ENCODE data around the gene GSTO2. TPM values are rescaled to one million over a fixed set of nuclear protein-coding genes. Genes with fewer than 3 reads are reported as not detected.

GSTO2 gene
- total RNA-seq (2014; rRNA removed; shearing (Covaris generic)) (1.6 and 8.2 TPM in 2 replicates), total RNA-seq (2022) (1.6 and 2.2 TPM in 2 replicates), Bru-seq, nascent RNA (percentile 37 among the genes with signal in this experiment), BruChase-seq, experiment 1, labeled RNA remaining after a 6-hour chase (percentile 40 among the genes with signal in this experiment), BruChase-seq, experiment 2, labeled RNA remaining after a 2-hour chase (percentile 39 among the genes with signal in this experiment)
- long read RNA-seq, partial matches to known transcripts: 0 of 1 reads
- long read RNA-seq, other reads (novel, unspliced or antisense): 0 of 1 reads

DNA sequence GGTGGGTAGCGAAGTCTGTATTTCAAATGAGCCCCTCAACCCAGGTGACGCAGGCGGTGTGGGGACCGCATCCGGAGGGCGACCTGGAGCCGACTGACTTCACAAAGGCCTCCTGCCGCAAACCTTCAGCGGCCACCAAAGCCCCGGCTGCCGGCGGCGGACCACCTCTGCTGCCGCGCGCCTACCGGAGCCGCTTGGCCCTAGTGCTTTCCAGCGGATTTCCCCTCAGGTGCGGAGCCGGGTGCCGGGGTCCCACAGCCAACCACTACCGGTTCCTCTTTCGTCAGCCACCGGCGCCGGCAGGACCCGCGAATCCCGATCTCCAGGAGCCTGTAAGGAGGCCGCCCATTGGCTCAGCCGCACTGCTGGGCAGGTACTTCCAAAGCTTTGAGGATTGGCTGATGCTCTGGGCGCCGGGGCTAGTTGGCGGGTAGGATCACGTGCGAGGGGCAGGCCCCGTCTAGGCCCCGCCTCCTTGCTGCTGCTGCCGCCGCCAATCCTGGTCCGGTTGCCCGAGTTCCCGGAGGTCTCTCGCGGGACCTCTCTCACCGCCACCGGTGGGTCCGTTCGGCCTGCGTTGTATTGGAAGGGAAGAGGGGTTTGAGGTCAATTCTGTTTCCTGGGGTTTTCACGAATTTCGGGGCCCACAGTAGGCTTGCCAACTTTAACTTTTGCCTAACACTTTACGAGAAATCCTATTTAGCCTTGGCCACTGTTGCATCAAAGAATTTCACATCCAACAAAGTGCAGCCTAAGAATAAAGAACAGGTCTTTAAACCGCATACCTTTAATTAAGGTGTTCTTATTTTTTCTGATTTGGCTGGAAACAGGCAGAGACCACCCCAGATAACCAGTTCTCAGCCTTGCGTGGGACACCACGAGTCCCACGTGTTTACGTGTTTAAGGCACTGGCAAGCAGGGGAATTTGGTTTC, at the start of gene GSTO2:
Gene GSTO2, plus strand, starts transcription at position 472 of the 933 bp plus-strand sequence. CDS start 5,732 bp downstream, outside the sequence.
- Histone ChIP-seq H3K79me2 (ENCODE audit: insufficient read depth, low read depth, low read length) (peaks cover 47% of the 10 kb centered on the region), H3K4me2 (ENCODE audit: low read length) (peak within 1 kb of the TSS; percentile 95), H3K27ac (ENCODE audit: low read depth, low read length, poor library complexity, severe bottlenecking) (peak within 1 kb of the TSS; percentile 47), H3K4me3 (ENCODE audit: low read depth, low read length, poor library complexity, severe bottlenecking) (peak within 1 kb of the TSS; percentile 88), H3K9me3 (ENCODE audit: low read length) (no peaks in the 10 kb centered on the region), H3K4me1 (ENCODE audit: insufficient read depth, low read length, poor library complexity, severe bottlenecking) (peaks cover 16% of the 10 kb centered on the region), H3K9me2 (ENCODE audit: insufficient read depth, low read length) (no peaks in the 10 kb centered on the region), H2AFZ (ENCODE audit: low read length) (peak within 1 kb of the TSS; percentile 97), H4K20me1 (ENCODE audit: insufficient read depth, low read length) (peaks cover 19% of the 10 kb centered on the region; the same call in 1 of the 2 replicates), H3K36me3 (ENCODE audit: insufficient read depth, low read length) (peaks cover 34% of the 10 kb centered on the region)
- intact Hi-C loops (cut with micrococcal nuclease; ENCODE audit: unreplicated experiment): loop anchor here (2.0 to 5.0 kb wide), 3 partner anchors 70 to 302 kb away; partner anchors contain the start of genes ITPRIP, SFR1 and SLK
- DNase-seq (ENCODE audit: low spot score): peak; percentile 99
- ChIA-PET POLR2A (interaction anchor here (0.6 to 1.7 kb wide), 7 partner anchors 10 to 1492 kb away, joined by 3 to 13 read pairs (median 6); partner anchors contain the start of gene SFR1), CTCF (ENCODE audit: unreplicated experiment) (interaction anchor here (0.6 to 1.6 kb wide), 2 partner anchors 23 to 102 kb away, joined by 3 to 6 read pairs; no protein-coding TSS in a partner anchor)
- TF ChIP-seq, protein P1, sequence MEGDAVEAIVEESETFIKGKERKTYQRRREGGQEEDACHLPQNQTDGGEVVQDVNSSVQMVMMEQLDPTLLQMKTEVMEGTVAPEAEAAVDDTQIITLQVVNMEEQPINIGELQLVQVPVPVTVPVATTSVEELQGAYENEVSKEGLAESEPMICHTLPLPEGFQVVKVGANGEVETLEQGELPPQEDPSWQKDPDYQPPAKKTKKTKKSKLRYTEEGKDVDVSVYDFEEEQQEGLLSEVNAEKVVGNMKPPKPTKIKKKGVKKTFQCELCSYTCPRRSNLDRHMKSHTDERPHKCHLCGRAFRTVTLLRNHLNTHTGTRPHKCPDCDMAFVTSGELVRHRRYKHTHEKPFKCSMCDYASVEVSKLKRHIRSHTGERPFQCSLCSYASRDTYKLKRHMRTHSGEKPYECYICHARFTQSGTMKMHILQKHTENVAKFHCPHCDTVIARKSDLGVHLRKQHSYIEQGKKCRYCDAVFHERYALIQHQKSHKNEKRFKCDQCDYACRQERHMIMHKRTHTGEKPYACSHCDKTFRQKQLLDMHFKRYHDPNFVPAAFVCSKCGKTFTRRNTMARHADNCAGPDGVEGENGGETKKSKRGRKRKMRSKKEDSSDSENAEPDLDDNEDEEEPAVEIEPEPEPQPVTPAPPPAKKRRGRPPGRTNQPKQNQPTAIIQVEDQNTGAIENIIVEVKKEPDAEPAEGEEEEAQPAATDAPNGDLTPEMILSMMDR (conservative IDR thresholded peaks at IDR 0.05; ENCODE audit: low read length): no peak
- no peak for TF ChIP-seq EZH2phosphoT487 (IDR thresholded peaks at IDR 0.05; ENCODE audit: borderline replicate concordance, low read depth, low read length)
- BruUV-seq (replicated peaks): TSS peak; percentile 97

DNA sequence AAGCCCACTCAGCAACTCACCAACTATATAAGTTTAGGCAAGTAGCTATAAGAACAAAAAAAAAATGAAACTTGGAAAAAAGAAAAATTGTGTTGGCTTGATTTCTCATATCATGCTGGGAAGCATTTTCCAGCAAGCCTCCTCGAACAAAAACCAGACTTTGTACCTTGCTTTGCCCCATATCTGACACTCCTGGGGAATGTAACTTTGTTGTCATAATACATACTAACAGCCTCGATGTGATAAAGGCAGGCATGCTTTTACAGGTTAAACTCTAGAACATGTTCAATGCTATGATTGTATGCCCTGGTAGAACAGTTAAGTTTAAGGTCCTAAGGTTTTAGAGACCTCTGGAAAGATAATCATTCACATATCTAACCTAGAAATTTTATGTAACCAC, 48.5 kb upstream of the GSTO2 start:
- no peak overlapping the region for H3K27ac ChIP-seq (ENCODE audit: low read depth, low read length, poor library complexity, severe bottlenecking)
- BruUV-seq (replicated peaks): no TSS peak
- POLR2A ChIA-PET: interaction anchor here (0.6 kb wide), 1 partner anchor 17 kb away, joined by 3 read pairs; no protein-coding TSS in a partner anchor
- no peak overlapping the region for H3K4me2 ChIP-seq (ENCODE audit: low read length)
- H4K20me1 ChIP-seq (ENCODE audit: insufficient read depth, low read length): no peaks in the 10 kb centered on the region
- no peaks in the 10 kb centered on the region for H3K36me3 ChIP-seq (ENCODE audit: insufficient read depth, low read length)
- no peak overlapping the region for H3K4me3 ChIP-seq (ENCODE audit: low read depth, low read length, poor library complexity, severe bottlenecking)
- CTCF ChIA-PET (ENCODE audit: unreplicated experiment): no interaction called here
- DNase-seq (ENCODE audit: low spot score): no peak
- intact Hi-C loops (cut with micrococcal nuclease; ENCODE audit: unreplicated experiment): no loop called here
- H3K79me2 ChIP-seq (ENCODE audit: insufficient read depth, low read depth, low read length): no peaks in the 10 kb centered on the region
- H3K9me3 ChIP-seq (ENCODE audit: low read length): no peaks in the 10 kb centered on the region
- H3K4me1 ChIP-seq (ENCODE audit: insufficient read depth, low read length, poor library complexity, severe bottlenecking): no peaks in the 10 kb centered on the region
- no peaks in the 10 kb centered on the region for H3K9me2 ChIP-seq (ENCODE audit: insufficient read depth, low read length)
- TF ChIP-seq, protein P1 (conservative IDR thresholded peaks at IDR 0.05; ENCODE audit: low read length): no peak
- H2AFZ ChIP-seq (ENCODE audit: low read length): no peak overlapping the region
